HCEC 1CT (cell line): ENCODE data around the gene MMP20.

Source experiments
- DNase-seq: peaks from one replicate; pipeline ENCODE4 v3.0.0-alpha.2; 2017

MMP20 gene

GRCh38 chr11:102590276-102591049 is 34.7 kb downstream of the MMP20 start:
- no peak for DNase-seq

- DNase-seq = no peak
These were observed 36.1 kb downstream of the MMP20 start for GRCh38 chr11:102589047-102589459.

- DNase-seq = no peak
These were observed 37.4 kb downstream of the MMP20 start for GRCh38 chr11:102587722-102588121.

- no peak for DNase-seq
These were observed 41.8 kb downstream of the MMP20 start for GRCh38 chr11:102583141-102583873.

- DNase-seq = no peak
These were observed 43.0 kb downstream of the MMP20 start for GRCh38 chr11:102582140-102582539.

GRCh38 chr11:102581066-102581465 is 44.1 kb downstream of the MMP20 start:
- no peak for DNase-seq

GRCh38 chr11:102580185-102580951 is 44.8 kb downstream of the MMP20 start:
- no peak for DNase-seq

GRCh38 chr11:102577723-102578122 is 47.4 kb downstream of the MMP20 start:
- no peak for DNase-seq

- no peak for DNase-seq
These were observed 48.0 kb downstream of the MMP20 start for GRCh38 chr11:102577182-102577581.

GRCh38 chr11:102576350-102576749 is 48.8 kb downstream of the MMP20 start:
- DNase-seq = no peak

- no peak for DNase-seq
These were observed 50.1 kb downstream of the MMP20 start for GRCh38 chr11:102575012-102575411.

GRCh38 chr11:102573851-102574250 is 51.3 kb downstream of the MMP20 start:
- DNase-seq = no peak

- peak; percentile 14 for DNase-seq
These were observed 52.4 kb downstream of the MMP20 start for GRCh38 chr11:102572554-102573220.

GRCh38 chr11:102568851-102569250 is 56.3 kb downstream of the MMP20 start:
- DNase-seq = no peak

- no peak for DNase-seq
These were observed 59.0 kb downstream of the MMP20 start for GRCh38 chr11:102566112-102566511.

- peak; percentile 81 for DNase-seq
These were observed 61.0 kb downstream of the MMP20 start for GRCh38 chr11:102564110-102564509.

GRCh38 chr11:102561636-102562035 is 63.5 kb downstream of the MMP20 start:
- no peak for DNase-seq

GRCh38 chr11:102560555-102561011 is 64.5 kb downstream of the MMP20 start:
- DNase-seq = peak; percentile 62

GRCh38 chr11:102559839-102560238 is 65.3 kb downstream of the MMP20 start:
- no peak for DNase-seq

GRCh38 chr11:102555091-102555490 is 70.0 kb downstream of the MMP20 start:
- DNase-seq = no peak

- no peak for DNase-seq
These were observed 71.3 kb downstream of the MMP20 start for GRCh38 chr11:102553835-102554282.

GRCh38 chr11:102552447-102553194 is 72.5 kb downstream of the MMP20 start:
- no peak for DNase-seq
